ENCODE data around the gene UPF1. TPM values are rescaled to one million over a fixed set of nuclear protein-coding genes. Genes with fewer than 3 reads are reported as not detected.

The UPF1 gene
- total RNA-seq, 1 experiment from 2014 or later: 96.6 TPM

DNA sequence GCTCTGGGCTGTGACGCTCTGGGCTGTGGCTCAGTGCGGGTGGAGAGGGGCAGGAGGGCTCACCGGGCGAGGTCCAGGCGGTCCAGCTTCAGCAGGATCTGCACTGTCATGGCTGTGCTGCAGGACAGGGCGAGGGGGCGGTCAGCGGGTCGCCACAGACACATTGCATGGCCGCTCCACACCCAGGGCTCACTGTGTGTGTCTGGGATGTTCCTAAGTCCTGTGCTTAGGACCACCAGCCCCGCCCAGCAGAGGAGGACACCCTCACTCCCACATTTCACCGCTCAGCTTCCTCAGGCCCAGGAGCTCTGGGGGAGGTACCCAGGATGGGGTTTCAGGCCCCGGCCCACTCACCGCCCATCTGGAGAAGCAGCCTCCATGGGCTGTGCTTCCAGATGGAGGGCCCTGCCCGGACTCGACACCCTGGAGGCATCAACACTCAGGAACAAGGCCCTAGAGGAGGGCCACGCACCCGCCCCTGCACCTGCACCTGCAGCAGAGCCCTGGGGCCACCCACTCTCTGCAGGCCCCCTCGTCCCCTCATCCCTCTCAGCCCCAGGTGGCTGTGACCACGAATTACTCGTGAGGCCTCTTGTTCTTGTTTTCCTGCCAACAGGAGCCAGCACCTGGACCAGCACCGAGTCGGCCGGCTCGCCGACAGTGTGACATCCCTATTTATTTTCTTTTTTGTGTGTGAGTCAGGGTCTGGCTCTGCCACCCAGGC, 73.9 kb downstream of the UPF1 start:
- Histone ChIP-seq H3K4me1 (no peaks in the 10 kb centered on the region), H3K36me3 (ENCODE audit: control insufficient read depth, insufficient read depth, low read length) (no peaks in the 10 kb centered on the region), H3K27me3 (replicated peaks; ENCODE audit: control insufficient read depth, insufficient read depth, low read length) (no peaks in the 10 kb centered on the region), H3K4me3 (ENCODE audit: low read depth, low read length) (no peak overlapping the region), H3K9me3 (no peaks in the 10 kb centered on the region)
- Mint-ChIP-seq H3K27ac (ENCODE audit: unreplicated experiment) (no peak overlapping the region), H3K4me1 (ENCODE audit: low read depth, unreplicated experiment) (no peaks in the 10 kb centered on the region), H3K36me3 (ENCODE audit: insufficient read depth, unreplicated experiment) (peaks cover 22% of the 10 kb centered on the region), H3K27me3 (ENCODE audit: insufficient read depth, unreplicated experiment) (no peaks in the 10 kb centered on the region), H3K9me3 (ENCODE audit: unreplicated experiment) (no peaks in the 10 kb centered on the region), H3K4me3 (ENCODE audit: unreplicated experiment) (no peak overlapping the region)
- intact Hi-C loops (cut with micrococcal nuclease; ENCODE audit: unreplicated experiment): no loop called here
- no TSS peak for BruUV-seq (replicated peaks)
- TF ChIP-seq, protein P1, sequence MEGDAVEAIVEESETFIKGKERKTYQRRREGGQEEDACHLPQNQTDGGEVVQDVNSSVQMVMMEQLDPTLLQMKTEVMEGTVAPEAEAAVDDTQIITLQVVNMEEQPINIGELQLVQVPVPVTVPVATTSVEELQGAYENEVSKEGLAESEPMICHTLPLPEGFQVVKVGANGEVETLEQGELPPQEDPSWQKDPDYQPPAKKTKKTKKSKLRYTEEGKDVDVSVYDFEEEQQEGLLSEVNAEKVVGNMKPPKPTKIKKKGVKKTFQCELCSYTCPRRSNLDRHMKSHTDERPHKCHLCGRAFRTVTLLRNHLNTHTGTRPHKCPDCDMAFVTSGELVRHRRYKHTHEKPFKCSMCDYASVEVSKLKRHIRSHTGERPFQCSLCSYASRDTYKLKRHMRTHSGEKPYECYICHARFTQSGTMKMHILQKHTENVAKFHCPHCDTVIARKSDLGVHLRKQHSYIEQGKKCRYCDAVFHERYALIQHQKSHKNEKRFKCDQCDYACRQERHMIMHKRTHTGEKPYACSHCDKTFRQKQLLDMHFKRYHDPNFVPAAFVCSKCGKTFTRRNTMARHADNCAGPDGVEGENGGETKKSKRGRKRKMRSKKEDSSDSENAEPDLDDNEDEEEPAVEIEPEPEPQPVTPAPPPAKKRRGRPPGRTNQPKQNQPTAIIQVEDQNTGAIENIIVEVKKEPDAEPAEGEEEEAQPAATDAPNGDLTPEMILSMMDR (IDR thresholded peaks at IDR 0.05; ENCODE audit: insufficient read depth in 1 of 2, low read depth in 1 of 2, low read length in 1 of 2, severe bottlenecking in 1 of 2, unreplicated experiment in 1 of 2): no peak
- DNase-seq: no peak
- ChIA-PET POLR2A (interaction anchor here (0.6 kb wide), 1 partner anchor 1495 kb away, joined by 3 read pairs; no protein-coding TSS in a partner anchor), CTCF (no interaction called here)

DNA sequence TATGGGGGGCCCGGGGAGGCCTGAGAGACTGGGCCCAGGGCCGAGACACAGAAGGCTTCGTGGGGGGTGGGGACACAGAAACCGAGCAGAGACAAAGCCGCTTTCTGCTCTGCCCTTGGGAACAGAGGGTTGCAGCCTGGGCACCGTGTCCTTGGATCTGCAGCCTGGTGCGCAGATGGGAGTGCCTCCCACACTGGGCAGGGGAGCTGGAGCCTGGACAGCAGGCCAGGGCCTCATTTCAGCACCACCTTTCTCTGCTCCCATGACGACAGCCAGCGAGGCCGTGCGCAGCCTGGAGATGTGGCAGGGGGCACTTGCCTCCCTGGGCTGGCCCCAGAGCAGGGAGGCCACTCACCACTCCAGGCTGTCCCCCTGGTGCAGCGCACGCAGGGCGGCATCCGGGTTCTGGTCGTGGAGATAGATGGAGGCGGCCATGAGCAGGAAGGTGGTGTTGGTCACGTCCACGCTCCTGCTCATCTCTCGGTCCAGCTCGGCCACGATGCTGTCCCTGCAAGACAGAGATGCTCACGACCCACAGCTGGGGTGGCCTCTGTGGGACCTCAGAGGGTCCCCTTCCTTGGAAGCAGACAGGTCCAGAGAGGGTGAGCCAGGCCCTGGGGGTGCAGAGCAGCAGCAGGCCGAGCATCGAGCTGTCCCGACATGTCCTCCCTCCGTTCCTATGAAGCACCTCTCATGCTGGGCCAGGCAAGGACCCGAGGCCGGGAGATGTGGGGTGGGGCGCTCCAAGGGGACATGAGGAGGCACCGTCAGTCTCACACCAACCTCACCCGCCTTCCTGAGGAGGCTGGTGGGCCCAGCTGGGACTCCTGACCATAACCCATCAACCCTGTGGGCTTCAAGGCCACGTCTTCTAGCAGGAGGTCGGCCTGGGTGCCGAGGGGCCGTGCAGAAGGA, 75.1 kb downstream of the UPF1 start:
- Mint-ChIP-seq H3K27me3 (ENCODE audit: insufficient read depth, unreplicated experiment) (no peaks in the 10 kb centered on the region), H3K27ac (ENCODE audit: unreplicated experiment) (no peak overlapping the region), H3K4me1 (ENCODE audit: low read depth, unreplicated experiment) (no peaks in the 10 kb centered on the region), H3K9me3 (ENCODE audit: unreplicated experiment) (no peaks in the 10 kb centered on the region), H3K4me3 (ENCODE audit: unreplicated experiment) (no peak overlapping the region), H3K36me3 (ENCODE audit: insufficient read depth, unreplicated experiment) (peaks cover 24% of the 10 kb centered on the region)
- Histone ChIP-seq H3K4me3 (ENCODE audit: low read depth, low read length) (no peak overlapping the region), H3K36me3 (ENCODE audit: control insufficient read depth, insufficient read depth, low read length) (no peaks in the 10 kb centered on the region), H3K27me3 (replicated peaks; ENCODE audit: control insufficient read depth, insufficient read depth, low read length) (no peaks in the 10 kb centered on the region), H3K9me3 (no peaks in the 10 kb centered on the region), H3K4me1 (no peaks in the 10 kb centered on the region)
- POLR2A ChIA-PET: interaction anchor here (1.2 kb wide), 1 partner anchor 12 kb away, joined by 3 read pairs; the partner anchor contains the start of gene COPE
- TF ChIP-seq, protein P1 (IDR thresholded peaks at IDR 0.05; ENCODE audit: insufficient read depth in 1 of 2, low read depth in 1 of 2, low read length in 1 of 2, severe bottlenecking in 1 of 2, unreplicated experiment in 1 of 2): no peak
- CTCF ChIA-PET: no interaction called here
- no peak for DNase-seq
- intact Hi-C loops (cut with micrococcal nuclease; ENCODE audit: unreplicated experiment): no loop called here
- no TSS peak for BruUV-seq (replicated peaks)

DNA sequence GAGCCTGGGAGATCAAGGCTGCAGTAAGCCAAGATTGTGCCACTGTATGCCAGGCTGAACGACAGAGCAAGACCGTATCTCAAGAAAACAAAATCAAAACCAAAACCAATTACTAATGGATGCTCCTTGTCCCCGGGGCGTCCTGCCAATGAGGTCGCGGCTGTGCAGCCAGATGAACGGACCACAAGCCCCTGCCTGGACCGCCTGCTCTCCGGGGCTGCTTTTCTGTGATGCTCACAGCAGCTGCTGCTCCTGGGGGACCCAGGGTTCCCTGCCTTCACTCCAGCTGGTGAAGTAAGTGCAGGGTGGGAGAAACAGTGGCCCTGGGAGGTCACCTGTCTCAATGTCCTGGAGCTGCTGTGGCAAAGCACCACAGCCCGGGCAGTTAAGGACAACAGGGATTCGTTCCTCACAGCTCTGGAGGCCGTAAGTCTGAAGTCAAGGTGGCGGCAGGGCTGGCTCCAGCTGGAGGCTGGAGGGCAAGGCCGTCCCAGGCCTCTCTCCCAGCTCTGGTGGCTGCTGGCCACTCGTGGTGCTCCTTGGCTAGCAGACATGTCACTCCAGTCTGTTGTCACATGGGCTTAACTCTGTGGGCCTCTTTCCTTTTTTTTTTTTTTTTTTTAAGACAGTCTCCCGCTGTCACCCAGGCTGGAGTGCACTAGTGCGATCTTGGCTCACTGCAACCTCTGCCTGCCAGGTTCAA, 77.3 kb downstream of the UPF1 start:
- Mint-ChIP-seq H3K4me1 (ENCODE audit: low read depth, unreplicated experiment) (no peaks in the 10 kb centered on the region), H3K36me3 (ENCODE audit: insufficient read depth, unreplicated experiment) (peaks cover 42% of the 10 kb centered on the region), H3K27me3 (ENCODE audit: insufficient read depth, unreplicated experiment) (no peaks in the 10 kb centered on the region), H3K27ac (ENCODE audit: unreplicated experiment) (no peak overlapping the region), H3K4me3 (ENCODE audit: unreplicated experiment) (no peak overlapping the region), H3K9me3 (ENCODE audit: unreplicated experiment) (no peaks in the 10 kb centered on the region)
- H3K9me3 ChIP-seq: no peaks in the 10 kb centered on the region
- H3K27me3 ChIP-seq (replicated peaks; ENCODE audit: control insufficient read depth, insufficient read depth, low read length): no peaks in the 10 kb centered on the region
- H3K4me3 ChIP-seq (ENCODE audit: low read depth, low read length): no peak overlapping the region
- no peaks in the 10 kb centered on the region for H3K4me1 ChIP-seq
- intact Hi-C loops (cut with micrococcal nuclease; ENCODE audit: unreplicated experiment): no loop called here
- no TSS peak for BruUV-seq (replicated peaks)
- ChIA-PET POLR2A (no interaction called here), CTCF (no interaction called here)
- no peaks in the 10 kb centered on the region for H3K36me3 ChIP-seq (ENCODE audit: control insufficient read depth, insufficient read depth, low read length)
- TF ChIP-seq, protein P1 (IDR thresholded peaks at IDR 0.05; ENCODE audit: insufficient read depth in 1 of 2, low read depth in 1 of 2, low read length in 1 of 2, severe bottlenecking in 1 of 2, unreplicated experiment in 1 of 2): no peak
- no peak for DNase-seq

All from Caco-2 (cell line).